Osteocyte (in vitro differentiated cells): ENCODE data around the gene MORN4. TPM values are rescaled to one million over a fixed set of nuclear protein-coding genes. Genes with fewer than 3 reads are reported as not detected.
"Not testable (repeated sequence)": the region's sequence is repeated elsewhere in the genome, so short reads cannot be mapped to it uniquely, and the experiment has no call there.

Source experiments
- DNase-seq: peaks from one replicate; pipeline ENCODE4 v3.0.0; 2021; ENCODE audit warnings: mixed read lengths; ENCODE audit not compliant: unreplicated experiment; ENCODE audit errors: extremely low spot score
- H3K27ac Mint-ChIP-seq: one replicate; pipeline ENCODE4 v1.8.0; 2021; ENCODE audit warnings: mild to moderate bottlenecking, mixed read lengths; ENCODE audit not compliant: unreplicated experiment
- H3K27me3 Mint-ChIP-seq: one replicate; pipeline ENCODE4 v1.8.0; 2021; ENCODE audit warnings: mixed read lengths; ENCODE audit not compliant: unreplicated experiment
- H3K36me3 Mint-ChIP-seq: one replicate; pipeline ENCODE4 v1.8.0; 2021; ENCODE audit warnings: mixed read lengths; ENCODE audit not compliant: unreplicated experiment
- H3K4me1 Mint-ChIP-seq: one replicate; pipeline ENCODE4 v1.8.0; 2021; ENCODE audit warnings: mixed read lengths; ENCODE audit not compliant: unreplicated experiment
- H3K4me3 Mint-ChIP-seq: one replicate; pipeline ENCODE4 v1.8.0; 2021; ENCODE audit warnings: mild to moderate bottlenecking, moderate library complexity, mixed read lengths; ENCODE audit not compliant: unreplicated experiment
- H3K9me3 Mint-ChIP-seq: one replicate; pipeline ENCODE4 v1.8.0; 2021; ENCODE audit warnings: mixed read lengths; ENCODE audit not compliant: unreplicated experiment
- total RNA-seq: library from RNA; stranded (reverse); gene quantifications from 2 replicates; pipeline ENCODE4 v1.2.1, GENCODE V29; 2021
- TF ChIP-seq, protein P1 (sequence below): fragments of 200-600 bp; sonication (generic); IDR thresholded peaks from 2 replicates; pipeline ENCODE4 v1.5.0; 2021; ENCODE audit warnings: antibody characterized with exemption, mild to moderate bottlenecking, moderate library complexity

Gene MORN4
- total RNA-seq, 1 donor from 2014 or later = 13.3 TPM

DNA sequence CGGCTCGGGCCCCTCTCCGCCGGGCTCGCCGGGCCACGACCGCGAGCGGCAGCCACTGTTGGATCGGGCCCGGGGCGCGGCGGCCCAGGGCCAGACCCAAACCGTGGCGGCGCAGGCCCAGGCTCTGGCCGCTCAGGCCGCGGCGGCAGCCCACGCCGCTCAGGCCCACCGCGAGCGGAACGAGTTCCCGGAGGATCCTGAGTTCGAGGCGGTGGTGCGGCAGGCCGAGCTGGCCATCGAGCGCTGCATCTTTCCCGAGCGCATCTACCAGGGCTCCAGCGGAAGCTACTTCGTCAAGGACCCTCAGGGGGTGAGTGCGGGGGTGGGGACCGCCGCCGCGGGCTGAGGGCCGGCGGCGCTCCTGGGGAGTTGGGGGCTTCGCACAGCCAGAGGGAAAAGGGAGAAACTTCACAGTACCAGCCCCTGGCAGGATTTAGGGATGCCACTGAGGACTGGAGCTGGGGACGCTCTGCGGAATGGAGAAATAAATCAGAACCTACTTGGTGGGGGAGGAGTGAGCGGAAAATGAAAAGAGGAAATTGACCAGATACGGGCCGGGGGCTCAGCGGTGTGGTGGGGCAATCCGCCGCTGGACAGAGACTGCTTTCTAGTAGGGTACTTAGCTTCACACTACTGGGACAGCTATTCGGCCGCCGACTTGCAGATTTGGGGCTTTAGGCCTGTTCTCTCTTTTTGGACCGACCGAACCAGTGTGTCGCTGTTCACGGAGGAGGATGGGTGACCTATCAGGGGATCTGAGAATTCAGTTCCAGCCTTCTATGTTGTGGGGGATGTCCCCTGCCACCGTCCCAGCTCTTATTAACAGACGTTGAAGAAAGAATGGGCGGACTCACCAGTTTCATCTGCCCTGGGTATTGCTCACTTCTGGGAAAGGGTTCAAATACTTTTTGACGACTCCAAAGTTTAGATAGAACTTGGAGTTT, 7.8 kb upstream of the MORN4 start:
- H3K4me1 Mint-ChIP-seq = peaks cover 17% of the 10 kb centered on the region
- H3K27ac Mint-ChIP-seq = peak overlapping the region; percentile 96
- TF ChIP-seq, protein P1, sequence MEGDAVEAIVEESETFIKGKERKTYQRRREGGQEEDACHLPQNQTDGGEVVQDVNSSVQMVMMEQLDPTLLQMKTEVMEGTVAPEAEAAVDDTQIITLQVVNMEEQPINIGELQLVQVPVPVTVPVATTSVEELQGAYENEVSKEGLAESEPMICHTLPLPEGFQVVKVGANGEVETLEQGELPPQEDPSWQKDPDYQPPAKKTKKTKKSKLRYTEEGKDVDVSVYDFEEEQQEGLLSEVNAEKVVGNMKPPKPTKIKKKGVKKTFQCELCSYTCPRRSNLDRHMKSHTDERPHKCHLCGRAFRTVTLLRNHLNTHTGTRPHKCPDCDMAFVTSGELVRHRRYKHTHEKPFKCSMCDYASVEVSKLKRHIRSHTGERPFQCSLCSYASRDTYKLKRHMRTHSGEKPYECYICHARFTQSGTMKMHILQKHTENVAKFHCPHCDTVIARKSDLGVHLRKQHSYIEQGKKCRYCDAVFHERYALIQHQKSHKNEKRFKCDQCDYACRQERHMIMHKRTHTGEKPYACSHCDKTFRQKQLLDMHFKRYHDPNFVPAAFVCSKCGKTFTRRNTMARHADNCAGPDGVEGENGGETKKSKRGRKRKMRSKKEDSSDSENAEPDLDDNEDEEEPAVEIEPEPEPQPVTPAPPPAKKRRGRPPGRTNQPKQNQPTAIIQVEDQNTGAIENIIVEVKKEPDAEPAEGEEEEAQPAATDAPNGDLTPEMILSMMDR = no peak
- no peaks in the 10 kb centered on the region for H3K9me3 Mint-ChIP-seq
- H3K27me3 Mint-ChIP-seq = no peaks in the 10 kb centered on the region
- DNase-seq = no peak
- peak overlapping the region; percentile 92 for H3K4me3 Mint-ChIP-seq
- H3K36me3 Mint-ChIP-seq = peaks cover 9% of the 10 kb centered on the region

DNA sequence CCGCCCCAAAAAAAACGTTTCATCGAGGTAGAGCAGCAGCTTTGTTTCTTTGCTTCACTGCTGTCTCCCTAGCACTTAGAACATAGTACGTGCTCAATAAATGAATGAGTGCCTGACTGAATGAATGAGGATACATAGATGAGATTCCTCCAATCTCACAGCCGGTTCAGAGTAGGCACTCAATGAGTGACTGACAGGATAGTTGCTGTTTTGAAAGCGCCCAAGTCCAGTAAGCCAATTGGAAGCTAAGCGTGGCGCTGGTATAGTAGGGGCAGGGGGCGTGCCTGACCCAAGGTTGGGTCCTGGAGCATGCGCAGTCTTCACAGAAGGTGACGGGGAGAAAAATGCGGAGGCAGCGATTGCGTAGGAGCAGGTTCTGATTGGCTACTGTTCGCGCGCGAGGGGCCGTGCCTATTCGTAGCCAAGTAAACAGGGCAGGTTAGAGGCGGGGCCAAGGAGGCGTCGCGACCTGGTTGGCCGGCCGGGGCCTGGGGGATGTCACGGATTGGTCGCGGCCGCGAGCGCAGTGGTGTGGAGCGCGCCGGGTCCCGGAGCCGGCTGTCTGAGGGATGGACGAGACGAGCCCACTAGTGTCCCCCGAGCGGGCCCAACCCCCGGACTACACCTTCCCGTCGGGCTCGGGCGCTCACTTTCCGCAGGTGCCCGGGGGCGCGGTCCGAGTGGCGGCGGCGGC, 7.0 kb upstream of the MORN4 start, which contains the start of gene PI4K2A:
PI4K2A (plus strand) TSS at position 498 of the 694 bp plus-strand sequence; CDS start at position 570, 72 bp downstream.
- Mint-ChIP-seq H3K27ac (peak within 1 kb of the TSS; percentile 96), H3K27me3 (no peaks in the 10 kb centered on the region), H3K4me1 (peaks cover 17% of the 10 kb centered on the region), H3K4me3 (peak within 1 kb of the TSS; percentile 92), H3K36me3 (peaks cover 6% of the 10 kb centered on the region), H3K9me3 (no peaks in the 10 kb centered on the region)
- TF ChIP-seq, protein P1 = no peak
- DNase-seq = peak; percentile 99

DNA sequence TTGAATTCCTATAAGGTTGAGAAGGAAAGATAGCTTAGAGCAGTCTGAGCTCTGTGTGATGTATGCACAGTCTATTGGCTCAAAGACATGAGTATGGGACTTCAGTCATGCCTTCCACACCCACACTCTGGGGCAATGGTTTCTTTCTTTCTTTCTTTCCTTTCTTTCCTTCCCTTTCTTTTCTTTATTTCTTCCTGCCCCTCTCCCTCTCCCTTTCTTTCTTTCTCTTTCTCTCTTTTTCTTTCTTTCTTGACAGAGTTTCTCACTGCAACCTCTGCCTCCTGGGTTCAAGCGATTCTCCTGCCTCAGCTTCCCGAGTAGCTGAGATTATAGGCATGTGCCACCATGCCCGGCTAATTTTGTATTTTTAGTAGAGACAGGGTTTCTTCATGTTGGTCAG, 5.8 kb upstream of the MORN4 start:
- DNase-seq, H3K27ac Mint-ChIP-seq, H3K27me3 Mint-ChIP-seq, H3K9me3 Mint-ChIP-seq, H3K36me3 Mint-ChIP-seq, H3K4me3 Mint-ChIP-seq: not testable (repeated sequence)
- H3K4me1 Mint-ChIP-seq = peaks cover 17% of the 10 kb centered on the region

DNA sequence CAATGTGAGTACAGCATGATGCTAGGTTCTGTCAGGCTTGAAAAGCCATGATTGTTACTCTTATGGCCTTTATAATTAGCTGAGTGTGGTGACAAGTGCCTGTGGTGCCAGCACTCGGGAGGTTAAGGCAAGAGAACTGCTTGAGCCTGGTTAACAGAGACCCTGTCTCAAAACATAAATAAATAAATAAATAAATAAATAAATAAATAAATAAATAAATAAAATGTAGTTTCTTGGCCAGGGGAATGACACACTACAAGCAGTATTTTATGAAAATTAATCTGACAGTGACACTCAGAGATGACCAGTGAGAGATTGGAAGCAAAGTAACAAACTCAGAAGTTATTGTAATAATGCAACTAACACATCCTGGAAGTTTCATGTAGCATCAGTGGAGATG, 2.3 kb upstream of the MORN4 start:
- Mint-ChIP-seq H3K9me3 (no peaks in the 10 kb centered on the region), H3K27me3 (no peaks in the 10 kb centered on the region), H3K4me3 (no peak overlapping the region), H3K36me3 (no peaks in the 10 kb centered on the region), H3K4me1 (peaks cover 19% of the 10 kb centered on the region), H3K27ac (no peak overlapping the region)
- TF ChIP-seq, protein P1 = no peak
- no peak for DNase-seq

DNA sequence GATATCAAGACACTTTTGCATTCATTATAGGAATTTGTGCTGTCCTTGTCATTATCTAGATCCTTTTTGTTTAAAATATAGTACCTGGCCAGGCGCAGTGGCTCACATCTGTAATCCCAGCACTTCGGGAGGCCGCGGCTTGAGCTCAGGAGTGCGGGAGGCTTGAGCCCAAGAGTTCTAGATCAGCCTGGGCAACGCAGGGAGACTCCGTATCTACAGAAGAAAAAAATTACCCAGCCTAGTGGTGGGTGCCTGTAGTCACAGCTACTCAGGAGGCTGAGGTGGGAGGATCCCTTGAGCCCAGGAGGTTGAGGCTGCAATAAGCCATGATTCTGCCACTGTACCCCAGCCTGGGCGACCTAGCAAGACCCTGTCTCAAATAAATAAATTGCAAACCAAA, 621 bp upstream of the MORN4 start:
- DNase-seq = no peak
- no peaks in the 10 kb centered on the region for H3K36me3 Mint-ChIP-seq
- H3K27ac Mint-ChIP-seq = peak overlapping the region; percentile 92
- no peaks in the 10 kb centered on the region for H3K9me3 Mint-ChIP-seq
- TF ChIP-seq, protein P1 = peak; percentile 10
- H3K4me3 Mint-ChIP-seq = peak overlapping the region; percentile 98
- H3K27me3 Mint-ChIP-seq = no peaks in the 10 kb centered on the region
- H3K4me1 Mint-ChIP-seq = peaks cover 16% of the 10 kb centered on the region
